CD1c-positive myeloid dendritic cell (primary cell): ENCODE measurements around the gene PM20D2.

Experiments used
- DNase-seq: peaks from one replicate; pipeline ENCODE4 v3.0.0-alpha.2; 2016; ENCODE audit errors: extremely low spot score

The PM20D2 gene

DNA sequence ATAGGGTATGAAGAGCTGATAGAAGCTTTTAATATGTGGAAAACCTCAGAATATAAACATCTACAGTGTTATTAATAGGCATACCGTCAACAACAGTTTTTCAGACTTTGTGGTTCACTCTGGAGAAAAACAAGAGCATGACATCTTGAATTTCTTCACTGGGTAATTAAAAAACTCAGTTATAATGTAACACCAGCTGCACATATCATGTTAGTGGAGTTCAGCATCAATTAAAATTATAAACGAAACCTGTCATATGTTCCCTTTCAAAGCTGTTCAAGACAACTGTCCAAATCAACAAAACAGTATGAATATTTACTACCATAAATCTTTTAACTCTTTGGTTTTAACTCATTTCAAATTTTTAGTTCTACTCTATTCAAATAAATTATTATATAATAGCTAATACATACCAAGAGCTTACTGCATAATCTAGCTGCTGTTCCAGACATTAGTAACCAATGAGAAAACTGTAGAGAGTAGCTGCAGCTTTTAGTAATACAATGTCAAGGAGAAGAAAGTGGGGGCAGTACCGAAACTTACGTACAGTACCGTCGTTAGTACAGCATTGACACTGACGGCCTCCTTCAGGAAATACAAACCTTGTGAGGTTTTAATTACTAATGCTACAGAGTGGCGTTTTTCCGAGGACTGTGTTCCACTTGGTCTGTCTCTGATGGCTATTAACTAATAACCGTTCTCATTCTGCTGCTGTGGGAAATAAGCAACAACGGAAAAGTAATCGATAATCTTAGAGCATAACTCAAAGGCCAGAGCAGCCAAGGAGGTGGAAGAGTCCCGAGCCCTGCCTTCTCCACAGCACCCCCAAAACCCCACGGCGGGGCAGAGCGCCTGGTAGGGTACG, 532 bp upstream of the PM20D2 start:
- DNase-seq = peak; percentile 38

DNA sequence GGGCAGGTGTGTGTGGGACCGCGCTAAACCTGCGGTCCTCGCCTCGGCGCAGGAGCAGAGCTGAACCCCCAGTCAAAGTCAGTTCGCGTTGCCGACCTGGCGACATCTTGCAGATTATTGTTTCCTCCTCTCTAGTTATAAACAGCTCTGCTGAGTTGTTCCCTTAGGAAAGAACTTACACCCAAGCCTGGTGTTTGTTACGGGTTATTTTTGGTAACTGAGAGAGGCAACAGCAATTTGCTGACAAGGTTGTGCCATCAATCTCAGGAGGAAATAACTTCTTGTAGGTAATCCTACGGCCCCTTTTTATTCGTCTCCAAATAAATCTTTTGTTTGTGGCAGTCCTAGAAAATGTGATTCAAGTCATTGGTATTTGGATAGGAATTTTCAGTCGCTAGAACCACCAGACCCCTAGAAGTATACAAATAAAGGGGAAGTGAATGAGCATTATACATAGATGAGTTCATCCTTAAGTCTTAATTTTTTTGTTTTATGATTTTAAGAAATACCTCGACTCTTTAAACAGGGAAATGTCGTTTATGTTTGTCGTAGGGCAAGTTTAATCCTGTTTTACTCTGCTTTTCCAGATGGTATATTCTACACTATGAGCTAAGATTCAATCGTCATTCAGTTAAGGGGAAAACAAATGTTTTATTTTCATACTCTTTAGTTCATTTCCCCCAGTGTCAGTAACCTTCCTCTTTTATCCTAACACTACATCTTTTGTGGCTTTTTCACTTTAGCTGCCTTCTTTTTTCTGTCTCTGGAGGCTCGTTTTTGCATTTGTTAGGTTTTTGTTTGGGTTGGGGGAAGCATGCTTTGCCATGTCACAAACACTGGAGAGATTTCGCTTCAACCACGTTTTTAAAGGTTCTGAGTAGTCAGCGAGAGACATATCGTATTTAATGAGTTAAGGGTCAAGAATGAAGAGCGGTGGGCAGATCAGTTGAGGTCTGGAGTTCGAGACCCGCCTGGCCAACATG, 1.2 kb downstream of the PM20D2 start:
- DNase-seq = peak; percentile 26

DNA sequence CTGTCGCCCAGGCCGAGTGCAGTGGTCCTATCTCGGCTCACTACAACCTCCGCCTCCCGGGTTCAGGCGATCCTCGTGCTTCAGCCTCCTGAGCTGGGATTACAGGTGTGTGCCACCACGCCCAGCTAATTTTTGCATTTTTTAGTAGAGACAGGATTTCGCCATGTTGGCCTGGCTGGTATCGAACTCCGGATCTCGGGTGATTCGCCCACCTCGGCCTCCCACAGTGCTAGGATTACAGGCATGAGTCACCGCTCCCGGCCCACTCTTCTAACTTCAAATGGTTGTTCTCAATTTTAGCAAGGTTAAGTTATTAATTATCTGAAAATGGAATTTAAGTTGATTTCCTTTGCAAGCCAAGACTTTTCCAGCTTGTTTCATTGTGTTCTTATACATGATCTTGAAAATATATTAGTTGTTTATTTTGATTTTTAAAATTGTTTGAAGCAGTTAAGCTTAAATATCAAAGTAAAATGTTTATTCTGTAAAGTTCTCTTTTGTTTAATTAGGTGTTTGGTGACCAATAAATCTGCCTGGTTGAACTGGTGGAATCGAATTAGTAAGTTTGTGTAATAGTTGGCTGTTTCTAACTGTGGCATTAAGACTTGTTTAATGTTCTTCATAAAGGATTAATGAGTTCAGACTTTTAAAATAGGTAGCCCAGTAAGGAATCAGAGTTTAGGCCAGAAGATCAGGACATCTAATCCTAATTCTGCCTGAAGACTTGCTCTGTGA, 2.3 kb downstream of the PM20D2 start:
- DNase-seq = peak; percentile 14

DNA sequence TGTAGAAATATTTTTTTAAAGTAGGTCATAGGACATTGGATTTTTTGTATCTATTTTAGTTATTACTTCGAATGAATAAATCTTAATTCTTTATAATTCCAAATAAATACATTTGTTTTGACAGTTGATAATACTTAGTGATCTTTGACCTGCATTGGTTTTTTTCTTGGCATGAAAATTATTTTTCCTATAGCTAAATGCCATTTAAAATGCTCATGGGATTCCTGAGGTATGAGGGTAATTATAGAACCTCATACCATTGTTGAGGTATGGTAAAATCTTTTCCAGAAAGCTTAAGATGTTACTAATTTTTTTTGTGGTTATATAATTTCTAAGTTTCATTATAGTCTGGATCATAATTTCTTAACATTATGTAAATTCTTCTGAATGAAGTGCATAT, 8.3 kb downstream of the PM20D2 start:
- DNase-seq = no peak

DNA sequence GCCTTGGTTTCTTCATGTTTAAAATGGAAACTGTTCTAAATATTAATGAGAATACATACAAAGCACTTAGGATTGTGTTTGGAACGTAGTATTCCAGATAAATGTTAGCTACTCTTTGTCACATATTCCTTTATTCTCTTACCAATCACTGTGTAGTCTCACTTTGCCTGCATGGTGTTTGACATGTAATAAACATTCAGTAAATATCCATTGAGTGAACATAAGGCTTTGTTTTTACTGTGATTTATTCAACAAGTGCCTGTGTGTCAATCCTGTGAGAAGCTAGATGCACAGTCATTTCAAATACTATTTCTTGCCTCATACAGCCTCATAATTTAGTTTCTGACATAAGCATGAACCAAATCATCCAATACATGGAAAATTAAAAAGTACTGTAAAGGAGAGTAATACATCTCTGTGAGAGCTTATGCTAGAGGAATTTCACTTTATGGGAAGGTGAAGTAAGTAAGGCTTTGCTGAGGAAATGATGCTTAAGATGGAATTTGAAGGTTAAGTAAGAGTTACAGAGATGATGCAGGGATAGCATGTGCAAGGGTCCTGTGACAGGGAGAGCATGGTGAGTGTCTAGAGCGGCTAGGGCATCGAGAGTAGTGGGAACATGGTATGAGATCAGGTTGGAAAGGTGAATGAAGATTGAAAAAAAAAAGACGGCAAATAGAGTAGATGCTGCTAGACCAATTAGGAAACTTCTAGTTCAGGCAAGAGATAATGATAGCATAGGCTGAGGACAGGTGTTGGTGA, 14.7 kb downstream of the PM20D2 start:
- no peak for DNase-seq

DNA sequence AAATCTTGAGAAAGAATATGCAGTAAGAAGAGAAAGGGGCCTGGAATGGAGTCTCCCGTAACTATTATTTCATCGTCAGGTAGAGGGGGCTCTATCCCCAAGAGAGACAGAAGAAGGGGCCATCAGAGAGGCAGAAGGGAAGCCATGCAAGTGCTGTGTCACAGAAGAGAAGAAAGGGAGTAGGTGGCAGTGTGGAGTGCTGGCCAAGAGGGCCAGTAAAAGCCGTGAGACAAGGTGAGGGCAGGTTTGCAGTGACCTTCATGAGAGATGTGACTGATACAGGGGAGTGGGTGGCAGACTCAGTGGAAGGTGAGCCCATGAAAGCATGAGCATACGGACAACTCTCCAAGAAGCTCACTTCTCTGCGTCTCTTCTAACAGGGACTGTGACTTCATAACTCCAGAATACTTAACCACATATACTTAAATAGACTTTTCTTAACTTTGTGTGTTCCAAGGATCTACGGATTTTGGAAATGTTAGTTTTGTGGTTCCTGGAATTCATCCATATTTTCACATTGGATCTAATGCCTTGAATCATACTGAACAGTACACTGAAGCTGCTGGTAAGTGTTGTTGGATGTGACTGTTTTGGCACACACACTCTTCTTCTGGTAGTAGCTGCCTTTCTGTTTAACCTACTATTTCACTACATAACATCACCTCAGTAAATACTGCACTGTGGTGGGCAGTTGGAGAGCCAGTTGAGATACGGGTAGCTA, 15.6 kb downstream of the PM20D2 start:
- DNase-seq = no peak

DNA sequence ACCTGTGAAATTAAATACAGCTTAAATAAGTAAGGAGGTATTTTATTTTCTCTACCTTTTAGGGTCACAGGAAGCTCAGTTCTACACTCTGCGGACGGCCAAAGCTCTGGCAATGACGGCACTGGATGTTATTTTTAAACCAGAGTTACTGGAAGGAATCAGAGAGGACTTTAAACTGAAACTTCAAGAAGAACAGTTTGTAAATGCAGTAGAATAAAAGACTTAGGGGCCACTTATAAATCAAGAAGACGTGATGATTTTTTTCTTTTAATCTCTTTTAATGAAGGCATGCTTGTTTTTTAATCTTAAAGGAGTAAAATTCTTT, 16.2 kb downstream of the PM20D2 start:
- no peak for DNase-seq

DNA sequence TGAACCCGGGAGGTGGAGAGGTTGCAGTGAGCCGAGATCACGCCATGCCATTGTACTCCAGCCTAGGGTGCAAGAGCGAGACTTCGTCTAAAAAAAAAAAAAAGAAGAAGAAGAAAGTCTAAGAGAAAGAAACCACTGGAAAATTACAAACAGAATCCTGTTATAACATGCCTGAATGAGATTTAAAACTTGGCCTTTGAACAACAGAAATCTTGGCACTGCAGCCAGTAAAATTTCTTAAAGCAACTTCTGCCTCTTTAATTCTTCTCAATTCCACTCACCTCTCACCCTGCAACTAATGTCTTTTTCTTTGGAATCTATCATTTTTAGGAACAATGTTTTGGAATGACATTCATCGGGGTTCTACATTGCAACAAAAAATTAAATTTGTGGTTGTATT, 26.3 kb downstream of the PM20D2 start:
- DNase-seq = no peak

DNA sequence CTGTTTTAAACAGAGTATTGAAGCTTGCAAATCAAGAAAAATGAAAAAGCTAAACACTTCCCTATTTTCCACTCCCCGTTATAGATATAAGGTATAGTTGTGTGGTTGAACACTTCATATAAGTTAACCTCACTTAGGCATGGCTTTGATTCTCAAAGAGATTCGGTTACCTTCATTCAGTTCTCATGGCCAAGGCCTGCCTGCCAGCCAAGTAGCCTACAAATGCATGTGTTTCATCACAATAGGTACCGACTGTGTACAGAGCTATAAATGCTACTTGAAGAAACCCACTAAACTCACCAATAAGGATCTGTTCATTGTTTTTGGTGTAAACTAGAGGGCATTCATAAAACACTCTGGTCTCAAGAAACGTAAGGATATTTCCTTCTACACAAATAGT, 27.8 kb downstream of the PM20D2 start:
- no peak for DNase-seq

DNA sequence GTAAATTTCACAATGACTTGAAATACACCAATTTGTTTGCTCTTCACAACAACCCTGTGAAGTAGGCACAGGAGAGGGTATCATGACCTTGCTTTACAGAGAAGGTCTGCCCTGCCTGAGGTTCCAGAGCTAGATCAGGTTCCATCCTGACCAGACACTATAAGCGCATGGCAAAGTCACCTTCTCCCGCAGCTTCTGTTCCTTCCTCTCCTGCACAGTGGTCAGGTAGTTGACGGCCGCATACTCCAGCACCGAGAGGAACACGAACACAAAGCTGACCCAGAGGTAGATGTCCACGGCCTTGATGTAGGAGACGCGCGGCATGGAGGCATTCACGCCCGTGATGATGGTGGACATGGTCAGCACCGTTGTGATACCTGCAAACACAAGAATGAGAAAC, 34.3 kb downstream of the PM20D2 start:
- DNase-seq = no peak

DNA sequence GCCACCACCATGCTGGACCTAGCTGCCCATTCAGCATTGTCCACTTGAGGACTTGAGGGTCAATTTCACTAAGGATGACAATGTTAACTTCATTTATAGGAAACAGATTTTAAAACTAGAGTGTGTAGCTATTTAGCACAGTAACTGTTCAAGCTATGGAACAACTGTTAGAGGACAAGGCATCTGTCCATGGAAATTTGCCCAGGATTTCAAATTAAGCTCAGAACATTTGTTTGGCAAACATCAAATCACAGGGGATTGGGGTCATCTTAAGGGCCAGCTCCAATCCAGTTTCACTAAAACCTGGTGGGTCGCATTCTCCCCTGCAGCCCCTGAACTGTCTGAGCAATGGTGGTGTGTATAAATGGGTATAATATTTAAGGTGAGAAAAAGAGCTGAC, 35.1 kb downstream of the PM20D2 start:
- no peak for DNase-seq

DNA sequence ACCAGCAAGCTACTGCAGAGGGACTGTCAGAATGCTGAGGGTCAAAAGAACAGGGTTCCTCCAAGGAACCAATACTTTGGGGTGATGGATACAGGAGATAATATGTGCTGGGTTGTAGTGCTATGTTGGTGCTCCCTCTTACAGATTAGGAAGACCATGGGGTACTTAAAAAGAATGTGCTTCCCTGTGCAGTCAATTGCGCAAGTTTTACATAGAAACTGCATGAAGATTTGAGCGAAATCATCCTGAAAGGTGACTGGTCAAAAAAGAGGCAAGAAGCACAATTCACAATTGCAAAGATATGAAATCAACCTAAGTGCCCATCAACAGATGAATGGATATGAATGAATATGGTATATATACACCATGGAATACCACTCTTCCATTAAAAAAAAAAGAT, 37.4 kb downstream of the PM20D2 start:
- no peak for DNase-seq

DNA sequence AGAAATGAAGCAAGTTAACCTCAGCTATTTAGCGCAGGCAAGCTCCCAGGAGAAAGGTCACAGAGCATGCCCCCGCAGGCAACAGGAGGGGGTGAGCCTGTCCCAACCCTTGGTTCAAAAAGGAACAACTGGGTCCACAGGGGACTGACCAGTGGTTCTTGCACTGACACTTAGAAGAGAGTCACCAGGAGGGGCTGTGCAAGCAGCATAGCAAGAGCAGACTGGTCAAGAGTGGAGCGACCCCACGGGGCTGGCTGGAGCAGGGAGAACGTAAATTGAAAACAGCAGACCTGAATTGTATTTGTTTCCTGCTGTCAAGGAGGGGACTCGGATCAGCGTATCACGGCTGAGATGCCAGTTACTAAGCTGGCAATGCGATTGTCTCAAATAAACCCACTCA, 38.5 kb downstream of the PM20D2 start:
- no peak for DNase-seq

DNA sequence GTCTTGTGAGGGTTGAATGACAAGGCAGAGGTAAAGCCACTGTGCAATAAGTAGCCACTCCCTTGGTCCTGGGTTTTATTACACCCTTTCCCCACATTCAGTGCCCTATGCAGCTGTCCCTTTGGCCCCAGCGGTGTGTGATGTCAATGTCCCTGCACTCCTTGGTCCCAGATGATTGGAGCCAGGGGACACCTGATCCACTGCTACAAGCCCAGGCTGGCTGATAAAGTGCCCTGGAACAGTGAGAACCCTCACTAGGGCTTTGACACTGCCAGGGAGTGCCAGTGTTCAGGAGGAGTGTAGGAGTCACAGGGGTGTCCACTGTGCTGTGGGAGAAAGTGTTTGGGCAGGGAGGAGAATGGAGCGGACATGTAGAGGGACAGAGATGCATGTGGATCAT, 40.9 kb downstream of the PM20D2 start:
- DNase-seq = no peak

DNA sequence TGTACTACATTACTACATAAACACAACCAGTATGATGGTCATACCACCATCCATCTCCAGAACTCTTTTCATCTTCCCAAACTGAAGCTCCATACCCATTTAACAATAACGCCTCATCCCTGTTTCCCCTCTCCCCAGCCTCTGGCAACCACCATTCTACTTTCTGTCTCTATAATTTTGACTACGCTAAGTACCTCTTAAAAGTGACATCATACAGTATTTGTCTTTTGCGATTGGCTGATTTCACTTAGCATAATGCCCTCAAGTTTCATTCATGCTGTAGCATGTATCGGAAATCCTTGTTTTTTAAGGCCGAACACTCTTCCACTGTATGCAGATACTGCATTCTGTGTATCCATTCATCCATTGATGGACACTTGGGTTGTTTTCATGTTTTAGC, 41.6 kb downstream of the PM20D2 start:
- no peak for DNase-seq

DNA sequence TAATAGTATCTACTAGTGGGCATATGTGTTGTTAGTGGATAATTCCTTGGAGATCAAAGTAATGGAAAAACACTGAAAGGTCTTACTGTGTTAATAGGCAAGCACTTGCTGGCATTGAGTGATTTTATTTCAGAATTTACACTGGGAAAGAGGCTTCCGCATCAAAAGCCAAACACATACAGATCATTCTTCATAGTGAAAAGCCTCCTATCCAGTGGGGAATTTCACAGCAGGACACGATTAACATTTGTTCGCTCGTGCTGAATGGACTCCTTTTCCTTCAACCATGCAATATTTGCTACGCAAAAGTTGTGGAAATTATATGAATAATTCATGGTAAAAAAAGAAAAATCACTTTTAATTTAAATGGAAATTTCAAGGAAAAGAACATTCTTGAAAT, 44.9 kb downstream of the PM20D2 start:
- no peak for DNase-seq

DNA sequence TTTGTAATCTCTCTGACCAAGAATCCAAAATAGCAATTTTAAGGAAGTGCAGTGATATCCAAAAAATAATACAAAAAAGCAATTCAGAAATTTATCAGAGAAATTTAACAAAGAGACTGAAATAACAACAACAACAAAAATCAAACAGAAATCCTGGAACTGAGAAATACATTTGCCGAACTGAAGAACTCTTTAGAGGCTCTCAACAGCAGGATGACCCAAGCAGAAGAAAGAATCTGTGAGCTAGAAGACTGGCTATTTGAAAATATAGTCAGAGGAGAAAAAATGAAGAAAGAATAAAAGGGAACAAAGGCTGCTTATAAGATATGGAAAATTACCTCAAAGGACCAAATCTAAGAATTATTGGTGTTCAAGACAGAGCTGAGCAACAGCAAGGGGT, 48.7 kb downstream of the PM20D2 start:
- no peak for DNase-seq

DNA sequence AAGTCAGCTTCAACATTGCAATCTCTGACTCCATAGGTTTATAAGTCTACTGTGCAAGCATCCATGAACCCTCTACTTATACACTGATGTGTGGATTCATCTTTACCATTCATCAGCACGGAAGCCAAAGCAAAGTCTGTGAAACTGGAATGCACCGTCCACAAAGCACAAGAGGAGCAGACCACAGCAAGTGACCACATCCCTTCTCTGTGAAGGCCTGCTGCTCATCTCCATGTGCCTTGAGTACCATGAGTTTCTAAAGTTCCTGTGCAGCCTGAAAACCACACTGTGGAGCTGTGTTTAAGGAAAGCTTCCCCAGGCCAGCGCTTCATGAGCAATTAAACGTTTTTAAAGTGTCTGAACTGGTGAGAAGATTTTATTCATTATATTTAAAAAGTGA, 51.3 kb downstream of the PM20D2 start:
- no peak for DNase-seq

DNA sequence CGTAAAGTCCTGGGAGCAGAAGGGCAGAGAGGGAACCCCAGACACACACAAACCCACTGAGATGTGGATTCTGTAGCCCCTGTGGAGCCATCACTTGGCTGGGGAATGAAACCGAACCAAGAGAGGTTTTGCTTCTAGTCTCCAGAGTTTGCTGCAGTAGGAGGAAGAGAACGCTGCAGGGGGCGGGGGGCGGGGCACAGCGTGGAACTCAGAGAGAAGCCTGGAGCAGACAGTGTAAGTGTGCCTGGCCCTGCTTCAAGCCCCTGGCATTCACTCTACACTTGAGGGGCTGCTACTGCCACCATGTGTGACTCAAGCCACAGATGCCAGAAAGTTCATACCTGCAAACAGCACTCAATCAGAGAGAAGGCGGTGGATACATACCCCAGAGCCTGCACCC, 52.4 kb downstream of the PM20D2 start:
- DNase-seq = no peak

DNA sequence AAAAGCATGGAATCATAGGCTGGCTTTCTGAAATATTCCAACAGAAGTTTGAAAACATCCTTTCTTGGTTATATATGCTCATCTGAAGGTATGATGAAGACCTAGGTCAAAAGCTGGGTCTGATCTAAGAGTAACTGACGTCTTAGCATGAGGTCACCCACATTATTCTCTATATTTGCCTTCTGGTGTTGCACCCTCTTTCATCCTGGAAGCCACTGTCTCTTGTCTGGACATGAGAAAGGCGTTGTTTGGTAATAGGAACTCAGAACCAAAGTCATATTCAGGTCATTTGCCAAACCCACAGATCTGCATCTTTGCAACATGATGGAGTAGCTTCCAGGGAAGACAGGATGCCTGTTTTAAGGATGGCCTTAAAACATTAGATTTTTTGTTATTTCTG, 53.7 kb downstream of the PM20D2 start:
- DNase-seq = no peak

DNA sequence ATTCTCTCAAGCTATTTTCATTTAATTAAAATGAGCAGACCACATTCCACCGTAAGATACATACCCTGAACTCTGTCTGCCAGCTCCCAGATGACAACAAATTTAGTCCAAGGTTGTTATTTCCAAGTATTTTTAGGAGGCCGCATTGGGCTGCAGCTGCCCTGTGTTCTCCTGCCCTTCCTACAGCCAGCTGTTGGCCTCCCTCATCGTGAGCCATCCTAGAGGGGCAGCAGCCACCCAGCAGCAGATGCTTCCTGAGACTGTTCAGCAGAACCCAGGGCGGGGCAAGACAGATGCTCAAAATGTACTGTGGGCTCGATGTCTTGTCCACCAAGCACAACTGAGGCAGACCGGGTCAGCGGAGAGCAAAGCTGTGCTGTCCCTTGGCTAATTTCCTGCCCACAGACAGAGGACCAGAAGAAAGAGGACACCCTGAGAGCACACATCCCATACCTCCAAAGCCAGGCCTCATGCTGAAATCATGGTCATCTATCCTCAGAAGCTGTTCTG, 54.9 kb downstream of the PM20D2 start:
- DNase-seq = no peak
